Measurements from ENCODE around the gene C10orf67.

DNA sequence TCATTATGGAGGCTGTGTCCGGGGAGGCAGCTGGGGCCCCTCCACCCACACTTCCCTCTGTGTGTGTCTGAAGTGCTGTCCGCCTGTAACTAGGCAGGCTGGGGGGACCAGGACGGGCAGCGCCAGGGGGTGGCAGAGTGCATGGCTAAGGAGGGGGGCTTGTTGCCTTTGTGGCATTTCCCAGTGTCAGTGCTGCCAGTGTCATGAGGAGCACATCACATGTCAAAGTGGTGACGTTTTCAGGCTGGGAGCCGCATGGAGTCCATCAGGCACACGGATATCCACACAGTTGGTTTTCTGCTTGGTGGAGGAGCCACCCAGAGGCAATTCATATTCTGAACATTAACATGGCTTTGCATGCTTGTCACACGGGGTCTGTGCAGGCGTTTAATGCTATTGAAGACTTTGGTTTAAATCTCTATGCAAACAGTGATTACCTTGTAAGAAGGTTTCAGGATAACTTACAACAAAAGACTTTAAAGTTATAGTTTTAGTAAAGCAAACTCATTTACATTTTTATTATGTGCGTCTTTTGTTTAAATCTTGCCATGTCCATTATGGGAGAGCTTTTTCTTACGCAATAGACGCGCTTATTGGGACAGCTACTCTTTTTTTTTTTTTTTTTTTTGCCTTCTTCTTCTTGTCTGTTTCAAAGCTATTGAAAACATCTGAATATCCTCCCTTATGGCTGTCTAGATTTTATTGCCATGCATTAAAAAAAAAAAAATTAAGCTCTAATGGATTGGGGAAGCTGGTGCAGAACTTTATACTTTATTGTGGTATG is 52.9 kb downstream of the C10orf67 start:
- TF ChIP-seq POLR2A (IDR thresholded peaks at IDR 0.05), result no peak
- TF ChIP-seq, protein P1, sequence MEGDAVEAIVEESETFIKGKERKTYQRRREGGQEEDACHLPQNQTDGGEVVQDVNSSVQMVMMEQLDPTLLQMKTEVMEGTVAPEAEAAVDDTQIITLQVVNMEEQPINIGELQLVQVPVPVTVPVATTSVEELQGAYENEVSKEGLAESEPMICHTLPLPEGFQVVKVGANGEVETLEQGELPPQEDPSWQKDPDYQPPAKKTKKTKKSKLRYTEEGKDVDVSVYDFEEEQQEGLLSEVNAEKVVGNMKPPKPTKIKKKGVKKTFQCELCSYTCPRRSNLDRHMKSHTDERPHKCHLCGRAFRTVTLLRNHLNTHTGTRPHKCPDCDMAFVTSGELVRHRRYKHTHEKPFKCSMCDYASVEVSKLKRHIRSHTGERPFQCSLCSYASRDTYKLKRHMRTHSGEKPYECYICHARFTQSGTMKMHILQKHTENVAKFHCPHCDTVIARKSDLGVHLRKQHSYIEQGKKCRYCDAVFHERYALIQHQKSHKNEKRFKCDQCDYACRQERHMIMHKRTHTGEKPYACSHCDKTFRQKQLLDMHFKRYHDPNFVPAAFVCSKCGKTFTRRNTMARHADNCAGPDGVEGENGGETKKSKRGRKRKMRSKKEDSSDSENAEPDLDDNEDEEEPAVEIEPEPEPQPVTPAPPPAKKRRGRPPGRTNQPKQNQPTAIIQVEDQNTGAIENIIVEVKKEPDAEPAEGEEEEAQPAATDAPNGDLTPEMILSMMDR (IDR thresholded peaks at IDR 0.05), result no peak

Data from uterus (tissue), 2 donors.